ENCODE results near the gene RAG1.

Gene RAG1

DNA sequence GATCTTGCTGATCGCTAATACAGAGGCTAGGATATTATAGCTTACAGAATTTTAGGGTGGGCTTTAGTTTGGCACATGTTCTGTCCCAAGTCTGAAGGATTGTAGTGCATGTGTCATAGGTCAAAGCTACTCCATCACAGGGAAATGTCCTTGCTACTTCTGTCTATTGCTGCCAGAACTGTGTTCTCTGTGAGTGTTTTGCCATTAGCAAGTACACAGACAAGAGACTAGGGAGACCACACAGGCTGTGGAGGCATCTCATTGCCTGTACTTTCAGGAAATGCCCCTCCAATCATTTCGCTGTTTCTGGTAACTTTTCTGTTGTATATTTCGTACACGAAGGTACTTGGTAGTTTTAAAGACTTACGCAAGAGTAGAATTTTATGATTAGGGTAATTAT lies 55.7 kb downstream of the RAG1 start:
- no peak overlapping the region for H3K27ac ChIP-seq (ENCODE audit: low read depth, low read length)
- no peaks in the 10 kb centered on the region for H3K4me1 ChIP-seq (ENCODE audit: control insufficient read depth, low read length)
- TF ChIP-seq, protein P1, sequence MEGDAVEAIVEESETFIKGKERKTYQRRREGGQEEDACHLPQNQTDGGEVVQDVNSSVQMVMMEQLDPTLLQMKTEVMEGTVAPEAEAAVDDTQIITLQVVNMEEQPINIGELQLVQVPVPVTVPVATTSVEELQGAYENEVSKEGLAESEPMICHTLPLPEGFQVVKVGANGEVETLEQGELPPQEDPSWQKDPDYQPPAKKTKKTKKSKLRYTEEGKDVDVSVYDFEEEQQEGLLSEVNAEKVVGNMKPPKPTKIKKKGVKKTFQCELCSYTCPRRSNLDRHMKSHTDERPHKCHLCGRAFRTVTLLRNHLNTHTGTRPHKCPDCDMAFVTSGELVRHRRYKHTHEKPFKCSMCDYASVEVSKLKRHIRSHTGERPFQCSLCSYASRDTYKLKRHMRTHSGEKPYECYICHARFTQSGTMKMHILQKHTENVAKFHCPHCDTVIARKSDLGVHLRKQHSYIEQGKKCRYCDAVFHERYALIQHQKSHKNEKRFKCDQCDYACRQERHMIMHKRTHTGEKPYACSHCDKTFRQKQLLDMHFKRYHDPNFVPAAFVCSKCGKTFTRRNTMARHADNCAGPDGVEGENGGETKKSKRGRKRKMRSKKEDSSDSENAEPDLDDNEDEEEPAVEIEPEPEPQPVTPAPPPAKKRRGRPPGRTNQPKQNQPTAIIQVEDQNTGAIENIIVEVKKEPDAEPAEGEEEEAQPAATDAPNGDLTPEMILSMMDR (IDR thresholded peaks at IDR 0.05; ENCODE audit: low read depth, low read length, poor library complexity, severe bottlenecking), result no peak

DNA sequence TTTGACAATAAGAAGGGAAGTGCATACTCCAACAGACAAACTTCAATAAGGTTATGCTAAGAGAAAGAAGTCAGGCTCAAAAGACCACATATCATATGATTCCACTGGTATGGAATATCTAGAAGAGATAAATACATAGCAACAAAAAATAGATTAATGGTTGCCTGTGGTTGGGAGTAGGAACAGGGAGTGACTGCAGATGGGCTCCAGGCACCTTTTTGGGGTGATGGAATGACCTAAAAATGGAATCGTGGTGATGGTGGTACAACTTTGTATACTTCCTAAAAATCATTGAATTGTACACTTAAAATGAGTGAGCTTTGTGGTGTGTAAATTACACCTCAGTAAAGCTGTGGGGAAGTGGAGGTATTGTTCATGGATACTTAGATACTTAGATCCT lies 59.2 kb downstream of the RAG1 start:
- Histone ChIP-seq H3K36me3 (ENCODE audit: control insufficient read depth, low read length) (no peaks in the 10 kb centered on the region), H3K27ac (ENCODE audit: low read depth, low read length) (no peak overlapping the region), H3K79me2 (ENCODE audit: control insufficient read depth, low read length) (no peaks in the 10 kb centered on the region), H4K20me1 (ENCODE audit: control insufficient read depth, insufficient read depth, low read depth, low read length) (no peaks in the 10 kb centered on the region), H3K9me3 (ENCODE audit: control insufficient read depth, insufficient read depth, low read length) (no peaks in the 10 kb centered on the region), H3K4me3 (ENCODE audit: low read length) (no peak overlapping the region), H3F3A (ENCODE audit: control insufficient read depth, insufficient read depth) (no peaks in the 10 kb centered on the region), H3K27me3 (ENCODE audit: control insufficient read depth, low read length) (no peaks in the 10 kb centered on the region), H3K4me1 (ENCODE audit: control insufficient read depth, low read length) (no peaks in the 10 kb centered on the region), H3K4me2 (ENCODE audit: low read length) (no peak overlapping the region), H3K9me2 (replicated peaks; ENCODE audit: control insufficient read depth, low read length) (no peaks in the 10 kb centered on the region)
- TF ChIP-seq, protein P1 (IDR thresholded peaks at IDR 0.05; ENCODE audit: low read depth, low read length, poor library complexity, severe bottlenecking), result no peak
- no peak for TF ChIP-seq EZH2phosphoT487 (IDR thresholded peaks at IDR 0.05; ENCODE audit: borderline replicate concordance, low read length)

More for the DNA sequence above, 55.7 kb downstream of the RAG1 start:
- H3K36me3 ChIP-seq (ENCODE audit: control insufficient read depth, low read length), result no peaks in the 10 kb centered on the region
- H3K79me2 ChIP-seq (ENCODE audit: control insufficient read depth, low read length), result no peaks in the 10 kb centered on the region
- no peaks in the 10 kb centered on the region for H3K9me3 ChIP-seq (ENCODE audit: control insufficient read depth, insufficient read depth, low read length)
- no peak overlapping the region for H3K4me2 ChIP-seq (ENCODE audit: low read length)
- no peaks in the 10 kb centered on the region for H3K9me2 ChIP-seq (replicated peaks; ENCODE audit: control insufficient read depth, low read length)
- H3F3A ChIP-seq (ENCODE audit: control insufficient read depth, insufficient read depth), result no peaks in the 10 kb centered on the region
- no peak overlapping the region for H3K4me3 ChIP-seq (ENCODE audit: low read length)
- H4K20me1 ChIP-seq (ENCODE audit: control insufficient read depth, insufficient read depth, low read depth, low read length), result no peaks in the 10 kb centered on the region
- H3K27me3 ChIP-seq (ENCODE audit: control insufficient read depth, low read length), result peaks cover 9% of the 10 kb centered on the region

DNA sequence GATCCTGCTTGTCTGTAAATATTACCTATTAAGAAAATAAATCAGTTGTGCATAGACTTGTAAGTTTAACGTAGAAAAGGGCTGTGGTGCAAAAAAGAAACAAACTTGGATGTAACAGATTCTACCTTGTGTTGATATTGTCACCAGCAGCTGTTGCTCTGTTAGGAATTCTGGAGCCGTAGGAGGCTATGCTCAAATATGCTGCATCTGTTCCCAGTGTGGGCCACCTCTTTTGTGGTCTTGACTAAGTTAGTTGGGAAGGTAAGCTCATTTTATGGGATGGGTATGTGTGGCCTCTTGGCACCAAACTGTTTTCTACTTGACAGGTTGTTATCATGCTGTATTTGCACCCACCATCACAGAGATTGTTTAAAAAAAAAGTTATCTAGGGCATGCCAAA lies 59.7 kb downstream of the RAG1 start:
- Histone ChIP-seq H3K36me3 (ENCODE audit: control insufficient read depth, low read length) (no peaks in the 10 kb centered on the region), H3K9me2 (replicated peaks; ENCODE audit: control insufficient read depth, low read length) (no peaks in the 10 kb centered on the region), H3K27ac (ENCODE audit: low read depth, low read length) (no peak overlapping the region), H3K9me3 (ENCODE audit: control insufficient read depth, insufficient read depth, low read length) (no peaks in the 10 kb centered on the region), H4K20me1 (ENCODE audit: control insufficient read depth, insufficient read depth, low read depth, low read length) (no peaks in the 10 kb centered on the region), H3K79me2 (ENCODE audit: control insufficient read depth, low read length) (no peaks in the 10 kb centered on the region), H3K27me3 (ENCODE audit: control insufficient read depth, low read length) (no peaks in the 10 kb centered on the region), H3F3A (ENCODE audit: control insufficient read depth, insufficient read depth) (no peaks in the 10 kb centered on the region), H3K4me3 (ENCODE audit: low read length) (no peak overlapping the region), H3K4me1 (ENCODE audit: control insufficient read depth, low read length) (no peaks in the 10 kb centered on the region), H3K4me2 (ENCODE audit: low read length) (no peak overlapping the region)
- TF ChIP-seq, protein P1 (IDR thresholded peaks at IDR 0.05; ENCODE audit: low read depth, low read length, poor library complexity, severe bottlenecking), result no peak
- no peak for TF ChIP-seq EZH2phosphoT487 (IDR thresholded peaks at IDR 0.05; ENCODE audit: borderline replicate concordance, low read length)

DNA sequence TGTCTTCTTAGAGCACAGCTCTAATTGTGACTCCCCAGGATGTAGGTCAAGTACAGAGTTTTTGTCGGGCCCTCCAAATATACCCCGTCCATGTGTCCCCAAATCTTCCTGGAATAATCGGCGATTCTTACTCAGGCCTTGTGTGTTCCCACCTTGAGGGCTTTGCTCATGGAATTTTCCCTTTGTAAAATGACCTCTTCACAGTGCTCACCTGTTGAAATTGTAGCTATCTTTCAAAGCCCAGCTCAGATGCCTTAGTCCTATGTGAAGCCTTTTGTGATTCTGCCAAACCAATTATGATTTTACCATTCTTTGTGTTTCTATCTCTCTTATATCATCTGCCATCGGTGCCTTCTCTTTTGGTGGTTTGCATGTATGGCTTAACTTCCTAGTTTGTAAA lies 60.3 kb downstream of the RAG1 start:
- no peaks in the 10 kb centered on the region for H4K20me1 ChIP-seq (ENCODE audit: control insufficient read depth, insufficient read depth, low read depth, low read length)
- no peaks in the 10 kb centered on the region for H3K4me1 ChIP-seq (ENCODE audit: control insufficient read depth, low read length)
- no peaks in the 10 kb centered on the region for H3K79me2 ChIP-seq (ENCODE audit: control insufficient read depth, low read length)
- no peaks in the 10 kb centered on the region for H3K9me3 ChIP-seq (ENCODE audit: control insufficient read depth, insufficient read depth, low read length)
- TF ChIP-seq, protein P1 (IDR thresholded peaks at IDR 0.05; ENCODE audit: low read depth, low read length, poor library complexity, severe bottlenecking), result no peak
- no peak for TF ChIP-seq EZH2phosphoT487 (IDR thresholded peaks at IDR 0.05; ENCODE audit: borderline replicate concordance, low read length)
- no peaks in the 10 kb centered on the region for H3K9me2 ChIP-seq (replicated peaks; ENCODE audit: control insufficient read depth, low read length)
- no peaks in the 10 kb centered on the region for H3K36me3 ChIP-seq (ENCODE audit: control insufficient read depth, low read length)
- no peak overlapping the region for H3K4me3 ChIP-seq (ENCODE audit: low read length)
- H3K4me2 ChIP-seq (ENCODE audit: low read length), result no peak overlapping the region
- H3F3A ChIP-seq (ENCODE audit: control insufficient read depth, insufficient read depth), result no peaks in the 10 kb centered on the region
- no peaks in the 10 kb centered on the region for H3K27me3 ChIP-seq (ENCODE audit: control insufficient read depth, low read length)
- no peak overlapping the region for H3K27ac ChIP-seq (ENCODE audit: low read depth, low read length)
